Amniotic stem cell (primary cell): Measurements from ENCODE around the gene HECTD4.

Experiments
- DNase-seq: peaks from one replicate; lab custom pipeline; 2025; lab: John Stamatoyannopoulos, UW

The HECTD4 gene

DNA sequence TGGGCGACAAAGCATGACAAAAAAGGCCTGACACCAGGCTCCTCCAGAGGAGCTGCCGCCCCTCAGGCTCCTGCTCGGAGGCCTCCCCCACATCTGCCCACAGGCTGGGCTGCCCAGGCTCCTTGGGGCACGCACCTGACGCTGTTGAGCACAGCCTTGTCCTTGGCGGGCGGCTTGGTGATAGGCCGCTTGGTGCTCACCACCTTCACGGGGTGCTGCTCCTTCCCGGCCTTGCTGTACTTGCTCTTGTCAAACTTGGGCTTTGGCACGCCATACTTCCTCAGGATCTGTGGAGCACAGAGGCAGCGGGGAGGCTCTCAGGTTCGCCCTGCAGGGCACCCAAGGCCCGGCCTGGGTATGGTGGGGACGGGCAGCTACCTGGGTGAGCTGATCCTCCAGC lies 203.4 kb downstream of the HECTD4 start:
- no peak for DNase-seq

DNA sequence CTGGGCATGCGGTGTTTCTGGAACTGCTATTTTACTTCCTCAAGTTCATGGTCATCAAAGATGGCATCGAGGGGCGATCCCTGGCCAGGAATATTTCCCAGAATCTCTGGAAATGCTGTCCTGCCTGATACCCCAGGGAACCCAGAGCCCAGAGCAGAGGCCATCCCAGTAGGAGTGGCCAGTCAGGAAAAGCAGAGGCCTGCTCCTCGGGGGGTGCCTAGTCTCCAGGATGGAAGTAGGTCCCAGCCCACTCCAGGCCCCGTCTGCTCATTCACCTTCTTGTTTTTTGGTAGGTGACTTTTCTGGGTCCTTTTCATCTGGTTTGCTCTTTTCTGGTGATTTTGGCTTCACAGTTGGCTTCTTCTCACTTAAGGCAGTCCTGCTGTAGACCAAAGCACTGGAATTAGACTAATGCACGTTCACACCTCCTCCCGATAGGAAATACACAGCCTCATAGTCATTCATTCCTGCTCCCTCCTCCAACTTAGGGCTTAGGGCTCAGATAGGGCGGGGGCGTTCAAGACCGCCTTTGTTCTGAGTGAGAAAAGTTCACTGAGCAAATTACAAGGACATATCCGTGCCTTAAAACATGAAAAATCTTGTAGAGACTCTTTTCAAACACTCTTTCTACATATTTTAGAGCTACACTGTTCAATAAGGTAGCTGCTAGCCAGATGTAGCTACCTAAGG lies 205.8 kb downstream of the HECTD4 start:
- DNase-seq: no peak

DNA sequence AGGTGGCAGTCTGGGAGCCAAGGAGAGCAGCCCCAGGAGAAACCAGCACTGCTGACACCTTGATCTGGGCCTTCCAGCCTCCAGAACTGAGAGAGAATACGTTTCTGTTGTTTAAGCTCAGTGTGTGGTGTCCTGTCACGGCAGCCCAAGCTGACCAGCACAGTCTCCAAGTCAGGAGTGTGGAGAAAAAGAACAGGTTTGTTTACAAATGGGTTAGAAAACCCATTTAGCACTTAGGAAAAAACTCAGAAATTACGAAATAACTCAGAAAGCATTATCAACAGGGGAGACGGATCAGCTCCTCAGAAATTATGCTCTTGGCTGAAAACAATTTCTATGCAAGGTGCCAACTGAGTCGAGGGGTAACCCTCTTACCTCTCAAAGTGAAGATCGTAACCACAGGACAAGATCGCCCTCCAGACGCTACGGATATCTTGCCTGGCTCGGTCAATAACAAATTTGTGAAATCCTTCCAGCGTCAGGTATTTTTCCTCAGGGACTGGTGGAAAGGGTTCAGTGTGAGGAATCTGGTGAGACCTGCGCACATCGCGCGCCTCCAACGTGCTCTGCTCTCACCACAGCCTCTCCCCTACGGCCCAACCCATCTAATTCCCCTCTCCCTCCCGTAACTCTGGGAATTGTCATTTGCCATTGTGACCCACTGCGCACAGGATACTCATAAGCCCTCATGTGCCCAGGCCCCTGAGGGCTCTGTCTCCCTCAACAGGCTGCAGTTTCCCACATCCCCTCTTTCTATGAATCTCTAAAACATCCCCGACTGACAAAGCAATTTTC lies 206.7 kb downstream of the HECTD4 start:
- DNase-seq: no peak

DNA sequence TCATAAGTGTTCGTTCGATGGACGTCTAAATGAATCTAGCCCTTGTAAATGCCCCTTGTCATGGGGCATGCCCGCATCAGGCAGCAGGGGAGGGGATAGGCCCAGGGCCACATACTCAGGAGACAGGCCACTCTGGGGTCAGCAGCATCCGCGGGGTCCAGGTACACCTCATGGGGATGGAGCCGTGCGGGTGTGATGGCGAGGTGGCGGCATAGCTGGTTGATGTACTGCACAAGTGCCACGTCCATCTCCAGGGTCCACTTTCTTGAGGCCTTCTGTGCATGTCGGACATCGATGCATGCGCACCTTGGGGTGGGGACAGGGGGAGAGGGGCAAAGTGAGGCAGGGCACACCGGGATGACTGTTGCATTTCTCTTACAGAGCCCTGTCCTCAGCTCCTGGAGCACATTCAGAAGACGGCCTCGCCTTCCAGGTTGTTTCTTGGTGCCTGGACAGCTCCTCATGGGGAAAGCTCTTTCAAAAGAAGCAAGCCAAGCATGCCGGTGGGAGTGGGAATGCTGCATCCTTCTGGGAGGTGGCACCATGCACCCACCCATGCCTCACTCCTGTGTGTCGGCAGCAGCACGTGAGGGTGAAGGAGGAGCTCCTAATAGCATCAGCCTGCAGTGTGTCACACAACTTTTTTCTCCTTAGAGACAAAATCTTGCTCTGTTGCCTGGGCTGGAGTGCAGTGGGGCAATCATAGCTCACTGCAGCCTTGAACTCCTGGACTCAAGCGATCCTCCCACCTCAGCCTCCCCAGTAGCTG lies 209.5 kb downstream of the HECTD4 start:
- DNase-seq: no peak

DNA sequence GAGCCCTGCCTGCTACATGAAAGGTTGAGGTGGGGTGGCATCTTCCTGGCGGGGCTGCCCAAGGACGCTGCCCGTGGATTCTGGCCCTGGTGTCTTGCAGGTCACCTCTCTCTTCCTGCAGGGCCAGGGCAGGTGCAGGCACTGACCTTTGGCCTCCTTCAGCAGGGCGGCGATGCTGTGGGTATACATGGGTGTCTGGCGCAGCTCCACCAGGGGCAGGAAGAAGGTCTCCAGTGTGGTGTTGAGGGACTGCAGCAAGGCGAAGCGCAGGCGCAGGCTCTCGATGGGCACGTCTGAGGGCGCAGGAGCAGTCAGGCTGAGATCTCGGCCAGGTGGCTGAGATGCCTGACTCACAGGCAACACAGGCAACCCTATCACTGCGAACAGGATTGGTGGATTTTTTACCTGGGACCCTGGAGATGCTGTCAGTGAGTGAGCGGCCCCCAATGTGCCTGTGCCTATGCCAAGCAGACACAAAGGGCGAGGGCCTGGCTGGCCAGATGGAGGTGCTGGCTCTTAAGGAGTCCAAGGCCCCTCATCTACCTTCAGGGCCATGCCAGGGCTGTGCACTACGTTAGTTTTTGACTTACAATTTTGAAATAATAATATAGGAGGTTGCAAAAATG lies 211.1 kb downstream of the HECTD4 start:
- DNase-seq: no peak

DNA sequence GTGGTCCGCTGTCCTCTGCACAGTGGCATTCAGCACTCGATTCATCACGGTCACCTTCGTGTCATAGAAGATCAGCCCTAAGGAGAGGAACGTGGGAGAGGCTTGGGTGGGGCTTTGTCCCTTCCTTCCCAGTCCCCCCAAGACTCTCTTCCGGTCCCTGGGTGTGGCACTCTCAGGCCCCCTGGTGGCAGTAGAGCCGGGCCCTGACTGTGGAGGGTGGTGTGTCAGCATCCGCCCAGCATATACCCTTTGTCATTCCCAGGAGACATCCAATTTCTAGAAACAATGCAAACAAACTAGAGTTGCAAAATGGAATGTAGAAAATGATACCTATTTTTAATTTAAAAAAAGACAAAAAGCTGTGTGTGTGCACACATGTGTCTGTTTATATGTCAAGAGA lies 211.9 kb downstream of the HECTD4 start:
- no peak for DNase-seq

DNA sequence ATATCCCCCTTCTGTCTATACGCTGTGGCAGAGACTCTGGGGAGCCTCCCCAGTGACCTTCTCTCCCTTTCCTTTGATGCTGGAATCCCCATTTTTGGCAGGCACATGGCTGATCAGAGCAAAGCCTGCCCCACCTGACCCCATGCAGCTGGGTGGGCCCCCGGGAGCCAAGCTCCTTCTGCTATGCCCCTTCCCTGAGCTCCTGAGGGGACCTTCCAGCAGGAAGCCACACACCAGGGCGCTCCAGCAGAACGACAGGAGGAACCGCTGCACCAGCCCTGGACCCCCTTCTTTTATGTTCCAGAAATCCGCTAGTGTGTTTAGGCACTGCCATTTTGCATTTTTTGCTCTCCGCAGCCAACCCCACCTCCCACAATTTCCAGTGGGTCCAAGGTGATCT lies 212.3 kb downstream of the HECTD4 start:
- no peak for DNase-seq

DNA sequence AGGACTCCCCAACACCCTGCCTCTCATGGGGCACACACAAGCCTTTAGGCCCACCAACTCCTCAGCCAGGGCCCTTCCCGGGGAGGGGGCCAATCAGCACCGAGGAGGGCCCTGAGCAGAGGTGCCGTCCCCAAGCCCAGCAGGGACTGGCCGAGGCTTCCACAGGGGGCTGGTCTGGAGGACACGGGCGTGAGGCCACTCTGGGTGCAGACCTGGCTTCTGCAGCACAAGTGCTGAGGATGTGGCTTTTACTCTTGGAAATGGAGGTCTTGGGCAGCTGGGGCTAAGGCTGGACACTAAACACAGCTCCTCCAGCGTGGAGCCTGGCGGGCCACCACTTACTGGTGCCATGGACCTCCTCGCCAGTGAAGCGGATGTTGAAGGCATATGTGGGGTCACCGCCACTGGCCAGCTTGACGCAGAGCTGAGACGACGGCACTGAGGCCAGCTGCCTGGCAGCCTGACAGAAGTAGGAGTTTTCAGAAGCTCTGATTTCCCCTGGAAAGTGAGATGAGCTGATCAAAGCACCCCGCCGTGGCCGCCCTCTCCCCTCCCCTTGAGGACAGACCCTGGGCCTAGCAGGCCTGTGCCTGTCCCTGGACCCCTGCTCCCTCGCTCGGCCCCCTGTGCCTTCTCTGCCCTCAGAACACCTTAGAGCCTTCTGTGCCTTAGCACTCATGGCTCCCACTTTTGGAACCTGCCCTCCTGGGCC lies 212.9 kb downstream of the HECTD4 start:
- no peak for DNase-seq

DNA sequence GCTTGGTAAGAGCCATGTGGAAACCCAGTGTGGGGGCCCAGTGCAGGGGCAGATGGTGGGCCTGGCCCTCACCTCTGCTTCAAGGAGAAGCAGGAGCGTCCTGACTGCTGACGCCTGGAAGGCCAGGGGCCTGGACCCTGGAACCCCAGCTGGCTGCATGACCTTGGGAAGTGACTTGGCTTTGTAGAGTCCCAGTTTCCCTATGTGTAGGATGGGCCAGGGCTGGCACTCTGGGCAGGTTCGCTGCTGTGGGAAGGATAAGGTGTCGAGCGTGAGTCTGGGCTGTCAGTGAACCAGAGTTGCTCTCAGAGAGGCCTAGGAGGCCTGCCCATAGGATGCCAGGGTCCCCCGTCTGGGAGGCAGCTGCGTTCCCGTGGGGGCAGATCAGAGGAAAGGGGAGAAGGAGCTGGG lies 213.7 kb downstream of the HECTD4 start:
- no peak for DNase-seq

DNA sequence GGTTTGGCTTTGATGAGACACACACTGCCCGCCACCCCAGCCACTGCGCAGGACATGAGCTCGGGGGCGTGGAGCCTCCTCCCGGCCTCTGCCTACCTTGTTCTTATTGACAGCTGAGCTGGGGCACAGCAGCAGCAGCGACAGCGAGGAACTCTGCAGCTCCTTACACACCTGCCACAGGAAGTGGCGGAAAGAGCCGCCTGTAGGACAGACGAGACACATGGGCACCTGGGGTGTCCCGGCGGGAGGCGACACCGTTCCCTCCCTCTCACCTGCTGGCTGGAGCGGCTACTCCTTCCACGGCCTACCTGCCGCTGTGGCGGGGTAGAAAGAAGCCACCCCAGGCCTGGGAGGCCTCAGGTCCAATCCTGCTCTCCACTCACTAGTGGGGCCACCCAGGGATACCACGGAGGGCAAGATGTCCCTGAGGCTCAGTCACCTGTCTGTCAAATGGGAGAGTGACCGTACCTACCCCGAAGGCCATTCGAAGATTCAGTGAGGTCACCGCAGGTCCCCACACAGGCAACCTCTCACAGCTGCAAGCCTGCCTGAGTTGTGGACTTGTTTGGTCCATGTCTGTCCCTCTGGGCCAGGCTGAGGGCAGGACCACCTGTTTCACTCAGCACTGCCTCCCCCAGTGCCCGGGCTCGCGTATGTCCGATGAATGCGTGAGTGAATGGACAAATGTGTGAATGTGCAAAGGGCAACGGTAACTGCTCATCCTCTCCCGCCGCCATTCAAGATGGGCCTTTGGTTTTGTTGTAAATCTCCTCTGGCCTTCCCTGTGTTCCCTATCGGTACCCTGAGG lies 214.3 kb downstream of the HECTD4 start:
- DNase-seq: no peak

DNA sequence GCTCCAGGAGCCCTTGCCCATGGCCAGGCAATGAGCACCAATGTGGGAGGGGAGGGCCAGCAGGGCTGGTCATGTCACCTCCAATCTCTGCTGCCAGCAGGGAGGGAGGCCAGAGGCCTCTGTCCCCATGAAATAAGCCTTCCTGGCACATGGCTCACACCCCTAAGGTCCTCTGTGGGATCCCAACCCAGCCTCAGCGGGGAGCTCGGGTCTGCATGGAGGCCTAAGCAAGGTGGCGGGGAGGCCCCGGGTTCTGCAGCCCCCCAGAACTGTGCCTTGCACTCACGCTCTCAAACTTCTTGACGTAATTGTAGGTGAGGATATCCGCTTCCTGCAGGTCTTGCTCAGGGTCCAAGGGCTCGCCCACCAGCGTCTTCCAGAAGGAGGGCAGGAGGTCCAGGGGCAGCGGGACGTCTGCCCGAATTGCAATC lies 215.2 kb downstream of the HECTD4 start:
- no peak for DNase-seq

DNA sequence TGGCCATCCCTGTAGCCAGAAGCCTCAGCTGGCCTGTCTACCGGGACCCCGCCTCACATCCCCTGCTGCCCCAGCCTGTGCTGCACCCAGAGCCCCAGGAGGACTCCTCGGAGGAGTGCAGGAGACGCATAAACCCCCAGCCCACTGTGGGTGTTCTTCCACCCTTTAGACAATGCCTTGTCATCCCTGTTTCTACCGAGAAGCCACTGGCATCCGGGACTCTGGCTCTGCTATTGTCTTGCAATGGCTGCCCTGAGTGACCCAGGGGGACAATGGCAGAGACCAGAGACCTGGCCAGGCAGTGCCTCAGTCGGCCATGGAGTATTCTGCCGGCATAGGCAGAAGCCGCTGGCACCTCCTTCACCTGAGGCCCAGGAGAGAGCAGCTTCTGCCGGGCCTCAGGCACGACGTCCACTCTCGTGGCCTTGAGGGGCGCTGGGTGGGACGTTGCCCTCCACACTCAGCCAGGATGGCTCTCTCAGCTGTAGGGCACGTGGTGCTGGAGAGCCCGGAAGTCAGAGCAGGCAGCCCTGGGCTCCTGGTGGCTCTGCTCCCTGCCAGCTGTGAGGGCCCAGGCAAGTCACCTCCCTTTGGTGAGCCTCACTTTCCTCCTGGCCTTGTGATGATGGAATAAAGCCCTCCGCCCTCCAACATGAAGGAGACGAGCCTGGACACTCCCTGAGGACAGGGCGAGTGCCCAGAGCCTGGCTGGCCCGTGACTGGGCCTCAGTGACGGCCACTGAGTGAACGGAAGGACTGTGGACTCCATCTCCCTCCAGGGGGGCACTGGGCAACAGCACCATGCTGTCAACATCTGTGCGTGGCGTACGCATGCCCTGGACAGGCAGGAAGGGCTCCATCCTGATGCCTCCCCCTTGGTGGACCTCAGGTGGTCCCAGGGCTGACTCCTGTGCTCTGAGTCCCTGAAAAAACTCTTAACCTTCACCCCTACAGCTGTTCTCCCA lies 215.9 kb downstream of the HECTD4 start:
- DNase-seq: no peak

DNA sequence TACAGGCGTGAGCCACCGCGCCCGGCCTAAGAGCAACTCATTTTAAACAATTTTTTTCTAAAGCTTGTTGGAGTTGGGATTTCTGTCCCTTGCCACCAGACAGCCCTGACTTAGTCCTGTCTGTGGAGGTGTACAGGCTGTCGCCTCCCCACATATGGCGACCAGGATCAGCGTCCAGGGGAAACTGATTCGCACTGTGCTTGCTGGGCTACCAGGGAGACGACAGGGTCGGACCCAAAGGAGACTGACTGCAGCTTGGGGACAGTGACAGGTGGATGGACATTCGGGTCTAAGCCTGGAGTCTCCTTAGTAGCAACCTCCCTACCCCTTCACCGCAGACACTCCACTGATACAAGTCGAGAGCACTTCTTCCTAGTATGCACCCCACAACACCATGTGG lies 216.6 kb downstream of the HECTD4 start:
- DNase-seq: no peak

DNA sequence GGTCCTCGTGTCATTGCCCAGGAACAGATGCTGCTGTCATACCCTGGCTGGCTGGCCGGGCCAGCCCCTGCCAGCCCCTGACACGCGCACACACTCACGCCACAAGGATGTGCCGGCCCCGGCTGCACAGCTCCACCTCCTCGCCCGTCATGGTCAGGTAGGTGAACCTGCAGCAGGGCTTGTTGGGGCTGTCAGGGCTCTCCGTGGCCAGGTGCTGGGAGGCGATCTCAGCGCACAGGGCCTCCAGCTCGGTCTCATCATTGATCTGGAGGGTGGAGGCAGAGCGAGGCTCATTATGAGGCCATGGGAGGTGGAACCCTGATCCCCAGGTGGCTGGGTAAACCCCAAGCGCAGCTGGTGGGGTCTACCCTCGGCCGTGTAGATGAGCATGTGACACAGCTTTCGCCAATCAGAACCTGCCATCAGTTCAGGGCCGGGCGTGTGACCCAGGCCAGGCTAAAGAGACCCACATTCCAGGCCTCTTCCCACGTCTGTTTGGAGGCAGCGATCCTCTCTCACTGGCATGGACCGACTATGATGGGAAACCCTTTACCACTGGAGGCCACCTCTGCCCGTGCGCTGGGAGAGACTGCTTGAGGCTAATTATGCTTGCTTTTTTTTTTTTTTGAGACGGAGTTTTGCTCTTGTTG lies 218.1 kb downstream of the HECTD4 start:
- DNase-seq: no peak

DNA sequence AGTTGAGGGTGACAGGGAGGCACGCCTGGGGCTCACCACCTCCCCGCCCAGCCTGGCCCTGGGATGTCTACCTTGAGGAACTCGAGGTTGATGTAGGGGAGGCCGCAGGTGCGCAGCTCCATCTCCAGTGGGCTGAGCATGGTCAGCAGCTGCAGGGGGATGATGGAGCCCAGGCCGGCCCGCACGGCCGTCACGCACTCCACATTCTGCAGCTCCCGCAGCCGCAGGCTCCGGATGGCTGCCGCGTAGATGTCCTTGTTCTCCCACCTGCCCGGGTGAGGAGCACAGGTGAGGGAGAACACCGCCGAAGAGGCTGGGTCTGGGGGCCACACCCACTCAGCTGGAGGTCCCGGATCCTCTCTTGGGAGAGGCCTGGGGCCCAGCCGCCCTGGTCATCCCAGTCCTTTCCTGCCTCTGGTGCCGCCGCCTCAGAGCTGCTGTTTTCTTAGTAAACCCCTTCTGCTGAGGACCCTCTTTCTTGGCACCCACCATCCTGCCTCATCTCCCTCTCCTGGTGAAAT lies 218.7 kb downstream of the HECTD4 start:
- no peak for DNase-seq

DNA sequence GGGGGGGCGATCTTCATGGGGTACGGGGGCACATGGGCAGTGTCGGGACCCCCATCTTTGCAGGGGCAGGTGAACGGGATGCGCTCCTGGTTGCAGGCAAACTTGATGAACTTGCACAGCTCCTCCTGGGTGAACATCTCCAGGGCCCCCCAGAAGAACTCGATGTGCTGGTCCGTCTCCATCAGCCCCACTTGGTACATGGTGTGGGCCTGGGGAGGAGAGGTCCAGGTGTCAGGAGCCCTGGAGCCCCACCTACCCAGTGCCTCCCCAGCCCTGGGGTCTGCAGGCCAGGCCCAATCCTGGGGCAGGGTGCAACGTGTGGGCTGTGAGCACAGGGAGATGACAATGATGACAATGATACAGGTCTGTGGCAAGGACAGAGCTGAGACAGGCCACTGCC lies 219.2 kb downstream of the HECTD4 start:
- no peak for DNase-seq

DNA sequence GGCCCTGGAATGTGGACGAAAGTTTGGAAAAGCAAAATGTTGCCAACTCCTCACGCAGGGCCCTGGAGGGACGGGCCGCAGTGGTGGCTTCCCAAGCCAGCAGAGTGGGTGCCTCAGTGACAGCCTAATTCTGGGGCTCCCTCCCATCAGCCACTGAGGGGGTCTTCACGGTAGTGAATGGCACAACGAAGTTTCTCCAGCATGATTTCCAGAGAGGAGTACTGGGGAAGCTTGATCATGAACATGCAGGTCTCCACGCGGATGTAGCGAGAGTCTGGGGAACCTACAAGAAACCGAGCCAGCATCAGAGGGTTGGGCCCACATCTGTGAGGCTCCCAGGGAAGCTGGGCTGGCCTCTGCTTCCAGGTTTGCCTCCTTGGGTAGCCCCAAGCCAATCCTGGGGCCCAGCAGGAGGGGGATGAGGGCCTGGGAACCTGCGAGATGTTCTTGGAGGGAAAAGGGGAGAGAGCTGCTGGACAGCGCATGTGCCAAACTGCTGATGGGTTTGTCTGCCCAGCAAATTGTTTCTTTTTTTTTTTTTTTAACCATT lies 219.9 kb downstream of the HECTD4 start:
- no peak for DNase-seq

DNA sequence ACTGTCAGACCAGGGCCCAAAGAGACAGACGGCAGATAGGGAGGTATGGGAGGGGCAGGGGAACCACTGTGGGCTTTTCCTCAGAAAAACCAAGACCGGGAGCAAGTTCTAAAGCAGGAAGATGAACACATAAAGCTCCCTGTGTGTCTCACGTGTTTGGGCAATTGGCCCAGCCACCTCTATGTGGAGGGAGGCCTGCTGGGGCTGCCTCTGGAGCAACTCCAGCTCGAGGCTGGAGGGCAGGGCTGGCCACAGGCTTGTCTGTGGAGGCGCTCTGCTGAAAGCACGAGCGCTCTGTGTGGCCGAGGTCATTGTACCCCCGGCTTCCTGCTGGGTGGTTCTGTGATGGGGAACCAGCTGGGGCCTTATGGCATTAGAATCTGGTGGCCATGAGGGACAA lies 220.5 kb downstream of the HECTD4 start:
- DNase-seq: no peak

DNA sequence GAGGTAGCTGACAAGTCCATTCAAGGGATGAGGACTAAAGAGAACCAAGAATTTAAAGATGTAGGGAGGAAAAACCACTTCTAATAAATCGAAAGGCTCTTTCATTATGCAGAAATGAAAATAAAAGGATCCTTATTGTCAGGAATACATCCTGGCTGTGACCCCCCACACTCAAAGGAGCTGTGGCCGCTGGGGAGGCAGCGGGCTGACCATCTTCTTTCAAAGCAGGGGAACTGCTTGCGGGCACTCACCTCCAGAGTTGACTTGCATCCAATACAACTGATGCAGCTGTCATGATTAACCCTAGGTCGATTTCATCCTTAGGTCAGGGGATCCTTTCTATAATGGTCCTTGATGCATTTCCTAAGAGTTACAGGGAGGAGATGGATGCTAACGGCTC lies 221.6 kb downstream of the HECTD4 start:
- no peak for DNase-seq
